ENCODE measurements around the gene PARD3B. TPM values are rescaled to one million over a fixed set of nuclear protein-coding genes. Genes with fewer than 3 reads are reported as not detected.

PARD3B gene
- total and polyA plus RNA-seq, 2 of the 8 experiments (the other 6 are each of a cell fraction or from before 2014, with no cell fraction given), result 1.2 to 5.7 TPM

DNA sequence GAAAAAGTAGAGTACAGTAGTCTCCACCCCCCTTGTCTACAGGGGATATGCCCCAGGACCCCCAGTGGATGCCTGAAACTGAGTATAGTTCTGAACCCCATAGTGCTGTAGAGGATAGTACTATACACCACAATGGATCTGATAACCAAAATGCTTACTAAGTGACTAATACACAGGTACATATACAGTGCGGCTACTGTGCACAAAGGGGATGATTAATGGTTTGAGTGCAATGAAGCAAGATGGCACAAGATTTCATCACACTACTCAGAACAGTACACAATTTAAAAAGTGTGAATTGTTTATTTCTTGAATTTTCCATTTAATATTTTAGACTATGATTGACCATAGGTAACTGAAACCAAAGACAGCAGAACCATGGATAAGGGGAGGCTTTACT is 690.2 kb downstream of the PARD3B start:
- 89% methylated on average over 1 of the region's 1 CpG; no CpG with 5 or more reads in 1 of the 2 experiments for WGBS, 2 experiments (ENCODE audit: extremely low coverage in 1 of 2, insufficient coverage in 1 of 2, insufficient read length in 1 of 2, insufficient replicate concordance in 2 of 2, low coverage in 1 of 2, low lambda C conversion rate in 2 of 2, missing lambda C conversion rate in 1 of 2)
- FAIRE-seq, result no peak
- no peak overlapping the region for H2BK120ac ChIP-seq (replicated peaks; ENCODE audit: low read depth, low read length)
- TF ChIP-seq TEAD4 (IDR thresholded peaks at IDR 0.05; ENCODE audit: low read depth, low read length) (no peak), CBX8 (IDR thresholded peaks at IDR 0.05; ENCODE audit: borderline replicate concordance, low read depth, low read length) (no peak), EGR1 (IDR thresholded peaks at IDR 0.05; ENCODE audit: borderline replicate concordance, low read depth, low read length) (no peak), EP300 (IDR thresholded peaks at IDR 0.05; ENCODE audit: borderline replicate concordance in 1 of 2, low read depth in 2 of 2, low read length in 2 of 2) (no peak), CTCF (IDR thresholded peaks at IDR 0.05; ENCODE audit: control extremely low read depth in 1 of 3, insufficient read depth in 1 of 3, low read depth in 1 of 3, low read length in 3 of 3) (no peak), CEBPB (IDR thresholded peaks at IDR 0.05; ENCODE audit: low read depth, low read length) (no peak), PHF8 (conservative IDR thresholded peaks at IDR 0.05; ENCODE audit: low read depth, low read length) (no peak), SRF (IDR thresholded peaks at IDR 0.05; ENCODE audit: low read depth, low read length) (no peak), BCL11A (IDR thresholded peaks at IDR 0.05; ENCODE audit: low read depth in 2 of 2, low read length in 2 of 2) (no peak), JUN (IDR thresholded peaks at IDR 0.05; ENCODE audit: low read depth, low read length) (no peak)
- TF ChIP-seq, protein P1, sequence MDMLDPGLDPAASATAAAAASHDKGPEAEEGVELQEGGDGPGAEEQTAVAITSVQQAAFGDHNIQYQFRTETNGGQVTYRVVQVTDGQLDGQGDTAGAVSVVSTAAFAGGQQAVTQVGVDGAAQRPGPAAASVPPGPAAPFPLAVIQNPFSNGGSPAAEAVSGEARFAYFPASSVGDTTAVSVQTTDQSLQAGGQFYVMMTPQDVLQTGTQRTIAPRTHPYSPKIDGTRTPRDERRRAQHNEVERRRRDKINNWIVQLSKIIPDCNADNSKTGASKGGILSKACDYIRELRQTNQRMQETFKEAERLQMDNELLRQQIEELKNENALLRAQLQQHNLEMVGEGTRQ (IDR thresholded peaks at IDR 0.05; ENCODE audit: low read length), result no peak

More for the DNA sequence above, 690.2 kb downstream of the PARD3B start:
- no peak overlapping the region for H3K4ac ChIP-seq (replicated peaks; ENCODE audit: insufficient read length, low read depth, low read length)
- H2BK5ac ChIP-seq (ENCODE audit: low read depth, low read length), result no peak overlapping the region
- H3K4me1 ChIP-seq (replicated peaks in 1 of 4; ENCODE audit: control insufficient read depth in 3 of 4, insufficient read depth in 4 of 4, low read length in 3 of 4), result peaks cover 0 to 4% (median 0%) of the 10 kb centered on the region in 4 experiments; a peak in 2 of 7 replicates
- H2BK20ac ChIP-seq (ENCODE audit: low read length), result no peak overlapping the region
- no peak overlapping the region for H3K4me2 ChIP-seq (ENCODE audit: insufficient read depth in 1 of 2, low read depth in 2 of 2, low read length in 2 of 2)
- H3K9ac ChIP-seq (replicated peaks in 1 of 4; ENCODE audit: extremely low read depth in 1 of 4, low read depth in 3 of 4, low read length in 3 of 4), result no peak overlapping the region
- H3K14ac ChIP-seq (ENCODE audit: insufficient read length), result no peak overlapping the region
- H2AFZ ChIP-seq (ENCODE audit: low read length), result no peak overlapping the region
- no peak overlapping the region for H2BK12ac ChIP-seq (ENCODE audit: low read depth, low read length)
- no peaks in the 10 kb centered on the region for H3K79me2 ChIP-seq (ENCODE audit: control insufficient read depth in 1 of 2, insufficient read depth in 2 of 2, low read length in 2 of 2)
- H3K56ac ChIP-seq (replicated peaks; ENCODE audit: insufficient read length, low read depth, low read length), result no peak overlapping the region
- no peak overlapping the region for H2AK5ac ChIP-seq (ENCODE audit: low read depth, low read length)
- H3K9me3 ChIP-seq (ENCODE audit: insufficient read depth in 2 of 2, low read depth in 1 of 2, low read length in 1 of 2), result no peaks in the 10 kb centered on the region
- no peak overlapping the region for H4K5ac ChIP-seq (ENCODE audit: insufficient read length, low read depth, low read length)
- H3K36me3 ChIP-seq (ENCODE audit: control insufficient read depth in 2 of 4, insufficient read depth in 4 of 4, low read length in 3 of 4), result no peaks in the 10 kb centered on the region
- H4K8ac ChIP-seq (ENCODE audit: extremely low read depth, insufficient read depth, low read length), result no peak overlapping the region
- no peaks in the 10 kb centered on the region for H3K79me1 ChIP-seq (ENCODE audit: low read depth, low read length)
- no peak overlapping the region for H3K27ac ChIP-seq (ENCODE audit: low read depth, low read length)
- no peak overlapping the region for H3K18ac ChIP-seq (ENCODE audit: extremely low read depth, low read length)
- CTCF ChIA-PET (ENCODE audit: partially characterized antibody), result no interaction called here
- POLR2A ChIA-PET (ENCODE audit: partially characterized antibody), result no interaction called here
- H4K20me1 ChIP-seq (replicated peaks in 1 of 2; ENCODE audit: control insufficient read depth in 1 of 2, insufficient read depth in 2 of 2, low read length in 2 of 2), result no peaks in the 10 kb centered on the region
- no peak overlapping the region for H3K4me3 ChIP-seq (ENCODE audit: extremely low read depth in 1 of 4, insufficient read depth in 2 of 4, low read depth in 3 of 4, low read length in 4 of 4)
- H3K23ac ChIP-seq (ENCODE audit: insufficient read length), result no peak overlapping the region
- no peak overlapping the region for H2BK15ac ChIP-seq (ENCODE audit: low read length)
- H3K23me2 ChIP-seq (ENCODE audit: low read depth, low read length), result no peaks in the 10 kb centered on the region; the same call in 1 of the 2 replicates
- no peaks in the 10 kb centered on the region for H3K27me3 ChIP-seq (replicated peaks in 1 of 4; ENCODE audit: control insufficient read depth in 3 of 4, extremely low read depth in 1 of 4, insufficient read depth in 3 of 4, low read length in 3 of 4)
- no peak overlapping the region for H4K91ac ChIP-seq (replicated peaks; ENCODE audit: insufficient read length, low read length)
- DNase-seq (ENCODE audit: low read depth in 1 of 2, low spot score in 2 of 2), result no peak

Data from H1 (cell line).